GM18505 (cell line): ENCODE results near the gene DUSP16.
A peak's percentile ranks its signal among the peaks of the same experiment; 100 is the strongest.

Experiments used
- ATAC-seq: cut with Tn5 transposase; IDR thresholded peaks from one replicate; pipeline ENCODE4 v1.9.1; 2021; ENCODE audit not compliant: unreplicated experiment
- POLR2A ChIP-seq: IDR thresholded peaks from 4 replicates; pipeline ENCODE4 v1.6.1; 2011; ENCODE audit warnings: borderline replicate concordance; ENCODE audit not compliant: insufficient read depth, insufficient read length; ENCODE audit errors: extremely low read depth

Gene DUSP16

GRCh38 chr12:12564911-12565310 is 2.2 kb upstream of the DUSP16 start:
- TF ChIP-seq POLR2A = no peak
- no peak for ATAC-seq

GRCh38 chr12:12563290-12563928 is 746 bp upstream of the DUSP16 start:
- no peak for TF ChIP-seq POLR2A
- no peak for ATAC-seq

- no peak for ATAC-seq
- no peak for TF ChIP-seq POLR2A
Observed at GRCh38 chr12:12562016-12562483, 613 bp downstream of the DUSP16 start.

- no peak for ATAC-seq
- TF ChIP-seq POLR2A = peak; percentile 61
Observed at GRCh38 chr12:12561371-12562015, 1.2 kb downstream of the DUSP16 start.

- no peak for TF ChIP-seq POLR2A
- no peak for ATAC-seq
Observed at GRCh38 chr12:12560587-12561370, 1.9 kb downstream of the DUSP16 start.

GRCh38 chr12:12559719-12560296 is 2.9 kb downstream of the DUSP16 start:
- no peak for TF ChIP-seq POLR2A
- no peak for ATAC-seq

- ATAC-seq = no peak
- TF ChIP-seq POLR2A = no peak
Observed at GRCh38 chr12:12558291-12558690, 4.4 kb downstream of the DUSP16 start.

GRCh38 chr12:12557733-12558132 is 4.9 kb downstream of the DUSP16 start:
- no peak for TF ChIP-seq POLR2A
- no peak for ATAC-seq

- ATAC-seq = no peak
- no peak for TF ChIP-seq POLR2A
Observed at GRCh38 chr12:12555656-12556055, 7.0 kb downstream of the DUSP16 start.

GRCh38 chr12:12553208-12553785 is 9.4 kb downstream of the DUSP16 start:
- ATAC-seq = no peak
- TF ChIP-seq POLR2A = no peak

GRCh38 chr12:12551115-12551514 is 11.5 kb downstream of the DUSP16 start:
- TF ChIP-seq POLR2A = no peak
- ATAC-seq = no peak

- ATAC-seq = no peak
- no peak for TF ChIP-seq POLR2A
Observed at GRCh38 chr12:12550277-12550676, 12.4 kb downstream of the DUSP16 start.

GRCh38 chr12:12549426-12549825 is 13.2 kb downstream of the DUSP16 start:
- no peak for TF ChIP-seq POLR2A
- no peak for ATAC-seq
